Neural progenitor cell (in vitro differentiated cells): ENCODE results near the gene SYNM.

Experiments used
- EZH2 ChIP-seq: fragments of 200-600 bp; sonication (generic); IDR thresholded peaks from 2 replicates; pipeline ENCODE4 v1.6.1; 2017; ENCODE audit warnings: antibody characterized with exemption, mild to moderate bottlenecking, moderate library complexity
- TF ChIP-seq, protein P1 (sequence below): fragments of 200-600 bp; sonication (generic); IDR thresholded peaks from 2 replicates; pipeline ENCODE4 v1.5.1; 2017; ENCODE audit warnings: antibody characterized with exemption, mild to moderate bottlenecking

DNA sequence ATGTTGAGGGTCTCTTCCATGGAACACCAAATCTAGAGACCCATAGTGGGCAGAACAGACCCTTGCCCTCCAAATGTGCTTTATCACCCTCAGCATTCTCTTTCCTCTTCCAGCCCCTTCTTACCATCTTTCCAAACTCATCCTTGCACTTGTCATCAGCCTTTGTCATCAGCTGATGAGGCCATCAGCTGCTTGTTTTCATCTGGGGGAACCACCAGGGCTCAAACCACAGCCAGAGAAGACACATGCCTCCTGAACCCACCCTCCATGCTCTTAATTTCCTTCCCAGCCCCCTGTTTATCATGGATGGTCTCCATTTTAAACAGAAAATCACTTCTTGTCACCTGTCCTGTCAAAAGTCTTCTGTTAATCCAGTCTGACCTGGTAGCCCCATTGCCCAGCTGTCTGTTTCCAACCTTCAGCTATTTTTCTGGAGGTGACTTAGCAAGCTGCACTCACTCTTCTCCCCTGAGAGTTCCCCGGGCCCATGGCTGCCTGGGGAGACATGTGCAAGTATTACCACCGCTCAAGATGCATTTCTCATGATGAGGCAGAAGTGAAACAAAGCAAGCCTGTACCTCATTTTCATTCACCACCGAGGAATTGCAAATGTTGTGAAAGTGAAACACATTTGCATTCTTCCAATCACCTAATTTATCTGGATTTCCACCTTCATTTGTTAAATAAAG lies 14.7 kb upstream of the SYNM start:
- TF ChIP-seq, protein P1, sequence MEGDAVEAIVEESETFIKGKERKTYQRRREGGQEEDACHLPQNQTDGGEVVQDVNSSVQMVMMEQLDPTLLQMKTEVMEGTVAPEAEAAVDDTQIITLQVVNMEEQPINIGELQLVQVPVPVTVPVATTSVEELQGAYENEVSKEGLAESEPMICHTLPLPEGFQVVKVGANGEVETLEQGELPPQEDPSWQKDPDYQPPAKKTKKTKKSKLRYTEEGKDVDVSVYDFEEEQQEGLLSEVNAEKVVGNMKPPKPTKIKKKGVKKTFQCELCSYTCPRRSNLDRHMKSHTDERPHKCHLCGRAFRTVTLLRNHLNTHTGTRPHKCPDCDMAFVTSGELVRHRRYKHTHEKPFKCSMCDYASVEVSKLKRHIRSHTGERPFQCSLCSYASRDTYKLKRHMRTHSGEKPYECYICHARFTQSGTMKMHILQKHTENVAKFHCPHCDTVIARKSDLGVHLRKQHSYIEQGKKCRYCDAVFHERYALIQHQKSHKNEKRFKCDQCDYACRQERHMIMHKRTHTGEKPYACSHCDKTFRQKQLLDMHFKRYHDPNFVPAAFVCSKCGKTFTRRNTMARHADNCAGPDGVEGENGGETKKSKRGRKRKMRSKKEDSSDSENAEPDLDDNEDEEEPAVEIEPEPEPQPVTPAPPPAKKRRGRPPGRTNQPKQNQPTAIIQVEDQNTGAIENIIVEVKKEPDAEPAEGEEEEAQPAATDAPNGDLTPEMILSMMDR, result no peak
- no peak for TF ChIP-seq EZH2
